Activated T-cell treated with anti-CD3 and anti-CD28 coated beads, Interleukin-2, amount 50 U/mL, for 24 hours (primary cell): ENCODE results near the gene C1orf226.
"Not testable (repeated sequence)": the region's sequence is repeated elsewhere in the genome, so short reads cannot be mapped to it uniquely, and the experiment has no call there.

ENCODE experiments used
- DNase-seq: peaks from one replicate; pipeline ENCODE4 v3.0.0-alpha.2; 2020
- H3K27ac Mint-ChIP-seq: 2 replicates; pipeline ENCODE4 v1.8.0; 2020; ENCODE audit warnings: mild to moderate bottlenecking, mixed read lengths
- H3K27me3 Mint-ChIP-seq: 2 replicates; pipeline ENCODE4 v1.8.0; 2020; ENCODE audit warnings: mixed read lengths
- H3K36me3 Mint-ChIP-seq: 2 replicates; pipeline ENCODE4 v1.8.0; 2020; ENCODE audit warnings: low read depth, mixed read lengths
- H3K4me1 Mint-ChIP-seq: 2 replicates; pipeline ENCODE4 v1.8.0; 2020; ENCODE audit warnings: low read depth, mixed read lengths
- H3K4me3 Mint-ChIP-seq: 2 replicates; pipeline ENCODE4 v1.8.0; 2020; ENCODE audit warnings: mild to moderate bottlenecking, moderate library complexity, mixed read lengths
- H3K9me3 Mint-ChIP-seq: 2 replicates; pipeline ENCODE4 v1.8.0; 2020; ENCODE audit warnings: mixed read lengths

Gene C1orf226

GRCh38 chr1:162422662-162423375 is 41.3 kb downstream of the C1orf226 start:
- Mint-ChIP-seq H3K36me3 (no peaks in the 10 kb centered on the region), H3K4me3 (no peak overlapping the region), H3K27ac (no peak overlapping the region), H3K4me1 (no peaks in the 10 kb centered on the region), H3K27me3 (peaks cover 43% of the 10 kb centered on the region), H3K9me3 (no peaks in the 10 kb centered on the region)
- no peak for DNase-seq

- no peaks in the 10 kb centered on the region for H3K4me1 Mint-ChIP-seq
- no peak for DNase-seq
- no peaks in the 10 kb centered on the region for H3K36me3 Mint-ChIP-seq
- no peaks in the 10 kb centered on the region for H3K9me3 Mint-ChIP-seq
- H3K27ac Mint-ChIP-seq: no peak overlapping the region
- no peak overlapping the region for H3K4me3 Mint-ChIP-seq
- peaks cover 3% of the 10 kb centered on the region for H3K27me3 Mint-ChIP-seq
These were observed 49.1 kb downstream of the C1orf226 start for GRCh38 chr1:162430583-162430982.

GRCh38 chr1:162432977-162433713 is 51.6 kb downstream of the C1orf226 start:
- not testable (repeated sequence) for H3K9me3 Mint-ChIP-seq, H3K4me1 Mint-ChIP-seq, H3K36me3 Mint-ChIP-seq, H3K4me3 Mint-ChIP-seq, H3K27me3 Mint-ChIP-seq, DNase-seq, H3K27ac Mint-ChIP-seq
